Measurements from ENCODE around the gene TGM1.

GRCh38 chr14:24272467-24272866 is 9.5 kb upstream of the TGM1 start:
- TF ChIP-seq, protein P1, sequence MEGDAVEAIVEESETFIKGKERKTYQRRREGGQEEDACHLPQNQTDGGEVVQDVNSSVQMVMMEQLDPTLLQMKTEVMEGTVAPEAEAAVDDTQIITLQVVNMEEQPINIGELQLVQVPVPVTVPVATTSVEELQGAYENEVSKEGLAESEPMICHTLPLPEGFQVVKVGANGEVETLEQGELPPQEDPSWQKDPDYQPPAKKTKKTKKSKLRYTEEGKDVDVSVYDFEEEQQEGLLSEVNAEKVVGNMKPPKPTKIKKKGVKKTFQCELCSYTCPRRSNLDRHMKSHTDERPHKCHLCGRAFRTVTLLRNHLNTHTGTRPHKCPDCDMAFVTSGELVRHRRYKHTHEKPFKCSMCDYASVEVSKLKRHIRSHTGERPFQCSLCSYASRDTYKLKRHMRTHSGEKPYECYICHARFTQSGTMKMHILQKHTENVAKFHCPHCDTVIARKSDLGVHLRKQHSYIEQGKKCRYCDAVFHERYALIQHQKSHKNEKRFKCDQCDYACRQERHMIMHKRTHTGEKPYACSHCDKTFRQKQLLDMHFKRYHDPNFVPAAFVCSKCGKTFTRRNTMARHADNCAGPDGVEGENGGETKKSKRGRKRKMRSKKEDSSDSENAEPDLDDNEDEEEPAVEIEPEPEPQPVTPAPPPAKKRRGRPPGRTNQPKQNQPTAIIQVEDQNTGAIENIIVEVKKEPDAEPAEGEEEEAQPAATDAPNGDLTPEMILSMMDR (IDR thresholded peaks at IDR 0.05; ENCODE audit: poor library complexity) = no peak
- no peak for TF ChIP-seq EZH2 (IDR thresholded peaks at IDR 0.05; ENCODE audit: borderline replicate concordance)
- TF ChIP-seq EZH2phosphoT487 (IDR thresholded peaks at IDR 0.05; ENCODE audit: low read depth, severe bottlenecking, unreplicated experiment) = no peak

All from hepatocyte (in vitro differentiated cells).